Adipose tissue (tissue), 3 donors: ENCODE data around the gene HSPA12A. TPM values are rescaled to one million over a fixed set of nuclear protein-coding genes. Genes with fewer than 3 reads are reported as not detected.
"Not testable (repeated sequence)": the region's sequence is repeated elsewhere in the genome, so short reads cannot be mapped to it uniquely, and the experiment has no call there.

Source experiments
- H3K27ac ChIP-seq: one replicate; pipeline ENCODE4 v1.5.1; 2013; ENCODE audit warnings: low read depth, low read length
- WGBS, 3 donors: extraction: QIAGEN DNeasy Blood & Tissue Kit; methylation state at CpG; one replicate each; pipeline ENCODE4 v1.1.7; 2013; 5-methylcytosine and 5-hydroxymethylcytosine counted together
- polyA plus RNA-seq, 3 donors: library from polyadenylated mRNA; stranded (reverse); fragments of 200-250 nt; gene quantifications; one replicate each; pipeline ENCODE4 v1.2.3, GENCODE V29; 2013
- donor health status: healthy with polysubstance abuse.
- donor health status: Bipolar disorder and iron deficiency.
- donor health status: healthy.

Gene HSPA12A
- polyA plus RNA-seq, 3 donors = 4.8 to 30.8 (median 10.5) TPM

- H3K27ac ChIP-seq = no peak overlapping the region
- WGBS, 3 donors = 83 to 90% (median 87%) methylated on average over 6 of the region's 6 CpGs
Observed at GRCh38 chr10:116722736-116723427, 19.5 kb downstream of the HSPA12A start.

DNA sequence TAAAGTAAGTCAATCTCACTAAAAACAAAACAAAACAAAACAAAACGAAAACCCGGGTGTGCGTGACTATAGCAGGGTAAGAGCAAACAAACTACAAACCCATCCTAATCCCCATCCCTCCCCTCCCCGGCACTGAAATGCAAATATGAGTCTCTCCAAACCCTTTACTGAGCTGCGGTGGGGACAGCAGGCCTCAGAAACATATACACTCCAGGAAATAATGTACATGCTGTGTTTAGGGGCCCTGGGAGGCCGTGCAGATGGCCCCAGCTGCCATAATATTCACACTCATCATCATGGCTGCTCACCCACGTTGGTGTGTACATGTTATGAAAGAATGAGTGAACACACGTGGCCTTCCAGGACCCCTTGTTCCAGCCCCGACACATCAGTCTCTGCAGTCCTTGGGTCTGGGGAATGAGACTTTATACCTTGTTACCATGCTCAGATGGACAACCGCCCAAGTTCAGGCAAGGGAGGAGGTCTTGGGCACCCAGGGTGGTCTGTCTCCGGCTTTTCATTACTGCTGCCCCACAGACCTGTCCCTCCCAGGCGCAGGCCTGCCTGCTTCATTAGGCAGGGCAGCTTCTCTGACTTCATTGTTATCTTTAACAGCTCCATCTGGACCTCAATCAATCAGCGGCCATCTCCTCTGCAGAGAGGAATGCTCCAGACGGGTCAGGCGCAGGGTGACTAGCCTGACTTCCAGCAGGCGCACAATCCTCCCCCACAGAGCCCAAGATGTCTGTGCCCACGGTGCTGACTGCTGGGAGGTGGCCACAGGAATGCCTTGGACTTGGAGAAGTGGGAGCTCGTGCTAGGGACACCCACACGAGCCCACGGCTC lies 20.6 kb downstream of the HSPA12A start:
- WGBS, 3 donors = 65 to 75% (median 70%) methylated on average over 20 of the region's 20 CpGs
- no peak overlapping the region for H3K27ac ChIP-seq

DNA sequence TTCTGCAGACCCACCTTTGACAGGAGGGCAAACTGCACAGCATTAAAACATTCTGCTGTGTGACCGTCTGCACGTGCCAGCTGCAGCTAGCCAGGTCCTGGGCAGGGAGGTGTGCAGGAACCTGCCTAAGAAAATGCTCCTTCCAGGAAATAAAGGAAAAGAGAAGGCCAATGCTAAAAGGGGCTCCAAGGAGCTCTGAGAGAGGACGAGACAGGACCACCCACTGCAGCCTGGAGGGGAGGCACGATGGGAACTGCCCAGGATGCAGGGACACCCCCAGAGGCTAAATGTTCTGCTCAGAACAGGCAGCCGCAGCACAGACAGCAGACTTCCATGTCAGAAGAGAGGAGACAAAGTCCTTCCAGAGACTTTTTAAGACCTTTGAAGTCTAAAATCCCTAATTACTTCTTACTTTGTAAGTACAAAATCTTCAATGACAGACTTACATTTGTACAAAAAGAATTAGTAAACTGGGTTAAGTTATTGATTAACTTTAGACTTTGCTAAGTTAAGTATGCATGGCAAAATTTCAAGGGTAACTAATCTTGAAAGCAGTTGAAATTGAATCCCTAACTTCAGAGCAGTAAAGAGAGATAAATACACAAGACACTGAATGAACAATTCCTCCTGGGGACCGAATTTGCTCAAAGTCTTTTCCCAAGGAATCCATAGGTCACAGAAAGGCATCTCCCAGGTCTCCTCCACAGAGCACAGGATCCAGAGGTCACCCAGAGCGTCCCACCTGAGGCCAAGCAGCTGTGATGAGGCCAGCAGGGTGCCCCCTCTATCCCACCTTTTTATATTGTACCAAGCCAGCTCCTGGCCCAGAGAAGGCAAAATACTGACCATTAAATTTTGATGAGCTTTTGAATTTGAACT lies 21.5 kb downstream of the HSPA12A start:
- 45 to 67% (median 66%) methylated on average over 7 of the region's 7 CpGs for WGBS, 3 donors

DNA sequence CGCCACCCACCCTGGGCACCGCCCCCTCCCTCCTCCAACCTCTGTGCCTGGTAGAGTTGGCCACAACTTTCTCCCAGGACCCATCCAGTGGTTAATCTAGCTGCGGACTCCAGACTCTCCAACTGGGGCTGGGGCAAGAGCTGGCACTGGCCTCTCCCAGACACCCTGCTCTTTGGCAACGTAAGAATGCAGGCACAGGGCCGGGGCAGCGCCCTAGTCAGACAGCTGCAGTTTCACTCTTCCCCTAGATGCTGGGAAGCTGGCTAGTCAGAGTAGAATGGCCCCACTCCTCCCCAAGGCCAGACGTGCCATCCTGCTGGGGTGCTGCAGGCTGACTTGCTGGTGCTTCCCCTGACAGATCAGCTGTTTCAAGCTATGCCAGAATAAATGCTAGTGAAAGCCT lies 22.1 kb downstream of the HSPA12A start:
- H3K27ac ChIP-seq = no peak overlapping the region
- 43 to 71% (median 64%) methylated on average over 7 of the region's 7 CpGs for WGBS, 3 donors

More for the DNA sequence above, 21.5 kb downstream of the HSPA12A start:
- no peak overlapping the region for H3K27ac ChIP-seq

DNA sequence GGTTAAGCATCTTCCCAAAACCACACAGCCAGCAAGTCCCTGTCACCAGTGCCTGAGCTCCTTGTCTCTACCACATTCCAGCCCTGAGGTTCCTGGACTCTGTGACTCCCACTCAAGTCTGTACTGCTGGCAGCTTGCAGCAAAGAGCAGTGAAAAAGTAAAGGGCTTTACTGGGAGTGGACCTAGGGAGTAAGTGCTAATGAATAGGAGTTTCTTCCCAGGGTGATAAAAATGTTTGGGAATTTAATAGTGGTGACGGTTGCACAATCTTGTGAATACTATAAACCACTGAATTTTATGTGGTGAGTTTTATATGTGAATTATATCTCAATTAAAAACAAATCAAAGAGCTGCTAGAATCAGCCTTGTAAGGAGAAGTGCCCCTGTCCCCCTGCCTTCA lies 22.6 kb downstream of the HSPA12A start:
- WGBS, 3 donors = 69 to 90% (median 75%) methylated on average over 1 of the region's 1 CpG
- no peak overlapping the region for H3K27ac ChIP-seq

DNA sequence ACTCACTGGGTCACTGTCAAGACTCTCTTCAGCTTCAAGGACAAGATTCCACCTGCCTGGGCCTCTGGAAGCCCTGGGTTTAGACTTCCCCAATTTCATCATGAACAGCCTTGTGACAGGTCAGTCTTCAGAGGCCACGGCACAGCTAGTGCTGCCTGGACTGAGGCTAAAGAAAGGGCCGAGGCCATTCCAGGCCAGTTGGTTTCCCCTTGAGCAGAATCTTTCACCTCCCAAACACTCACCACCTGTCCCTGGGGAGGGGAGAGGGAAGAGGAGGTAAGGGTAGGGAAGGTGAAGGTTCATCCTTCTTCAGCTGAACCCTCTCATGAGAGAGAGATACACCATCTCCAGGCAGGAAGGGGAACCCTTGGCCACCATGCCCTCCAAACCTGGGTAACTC lies 24.3 kb downstream of the HSPA12A start:
- WGBS, 3 donors = 72 to 97% (median 90%) methylated on average over 2 of the region's 2 CpGs
- no peak overlapping the region for H3K27ac ChIP-seq

- WGBS, 3 donors = 63 to 74% (median 69%) methylated on average over 4 of the region's 4 CpGs
- H3K27ac ChIP-seq = no peak overlapping the region
Observed at GRCh38 chr10:116716381-116716780, 26.0 kb downstream of the HSPA12A start.

GRCh38 chr10:116715839-116716377 lies 26.5 kb downstream of the HSPA12A start:
- WGBS, 3 donors = 92 to 98% (median 92%) methylated on average over 4 of the region's 4 CpGs
- no peak overlapping the region for H3K27ac ChIP-seq

DNA sequence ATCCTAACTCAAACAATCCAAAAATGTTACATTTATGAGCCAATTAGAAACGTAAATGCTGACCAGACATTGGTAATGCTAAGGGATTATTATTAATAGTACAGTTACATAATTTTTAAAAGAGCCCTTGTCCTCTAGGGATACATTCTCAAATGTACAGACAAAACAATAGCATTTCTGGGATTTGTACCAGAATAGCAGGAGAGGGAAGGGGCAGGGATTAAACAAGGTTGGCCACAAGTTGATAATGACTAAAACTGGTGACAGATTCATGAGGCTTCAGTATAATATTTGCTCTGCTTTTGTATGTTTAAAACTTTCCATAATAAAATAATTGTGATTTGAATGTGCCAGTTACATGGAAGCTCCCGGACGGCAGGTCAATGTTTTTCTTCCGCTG lies 27.0 kb downstream of the HSPA12A start:
- no peak overlapping the region for H3K27ac ChIP-seq
- 79 to 91% (median 80%) methylated on average over 4 of the region's 4 CpGs for WGBS, 3 donors

DNA sequence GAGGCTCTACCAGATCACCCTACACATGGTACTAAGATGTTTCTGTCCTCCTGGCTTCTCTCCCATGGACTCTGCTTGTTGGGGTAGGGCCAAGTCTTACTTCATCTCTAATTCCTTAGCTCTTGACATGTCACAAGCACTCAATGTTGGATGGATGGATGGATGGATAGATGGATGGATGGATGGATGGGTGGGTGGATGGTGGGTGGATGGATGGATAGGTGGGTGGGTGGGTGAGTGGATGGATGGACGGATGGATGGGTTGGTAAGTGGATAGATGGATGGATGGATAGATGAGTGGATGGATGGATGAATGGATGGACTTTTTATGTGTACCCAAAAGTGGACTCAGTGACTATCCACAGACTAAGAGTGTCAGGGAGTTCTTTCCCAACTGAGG lies 28.5 kb downstream of the HSPA12A start:
- no peak overlapping the region for H3K27ac ChIP-seq
- 33 to 74% (median 54%) methylated on average over 1 of the region's 1 CpG for WGBS, 3 donors

- H3K27ac ChIP-seq = no peak overlapping the region
Observed at GRCh38 chr10:116712989-116713543, 29.3 kb downstream of the HSPA12A start.

GRCh38 chr10:116712519-116712918 lies 29.8 kb downstream of the HSPA12A start:
- H3K27ac ChIP-seq = no peak overlapping the region
- WGBS, 3 donors = 51 to 72% (median 69%) methylated on average over 3 of the region's 3 CpGs

More at GRCh38 chr10:116712989-116713543, 29.3 kb downstream of the HSPA12A start:
- WGBS, 3 donors = 71 to 87% (median 82%) methylated on average over 2 of the region's 2 CpGs

DNA sequence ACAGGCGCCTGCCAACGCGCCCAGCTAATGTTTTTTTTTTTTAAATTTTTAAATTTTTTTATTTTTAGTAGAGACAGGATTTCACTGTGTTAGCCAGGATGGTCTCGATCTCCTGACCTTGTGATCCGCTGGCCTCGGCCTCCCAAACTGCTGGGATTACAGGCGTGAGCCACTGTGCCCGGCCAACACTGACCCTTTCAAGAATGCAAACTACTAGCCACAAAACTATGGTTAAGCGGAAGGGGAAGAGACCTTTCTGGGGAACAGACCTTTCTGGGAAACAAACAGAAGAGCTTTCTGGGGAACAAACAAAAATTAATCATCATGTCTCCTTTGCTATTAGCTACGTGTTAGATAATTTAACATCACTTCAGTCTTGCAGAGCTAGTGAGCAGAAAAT lies 30.6 kb downstream of the HSPA12A start:
- not testable (repeated sequence) for H3K27ac ChIP-seq
- 87 to 91% (median 87%) methylated on average over 10 of the region's 10 CpGs for WGBS, 3 donors

DNA sequence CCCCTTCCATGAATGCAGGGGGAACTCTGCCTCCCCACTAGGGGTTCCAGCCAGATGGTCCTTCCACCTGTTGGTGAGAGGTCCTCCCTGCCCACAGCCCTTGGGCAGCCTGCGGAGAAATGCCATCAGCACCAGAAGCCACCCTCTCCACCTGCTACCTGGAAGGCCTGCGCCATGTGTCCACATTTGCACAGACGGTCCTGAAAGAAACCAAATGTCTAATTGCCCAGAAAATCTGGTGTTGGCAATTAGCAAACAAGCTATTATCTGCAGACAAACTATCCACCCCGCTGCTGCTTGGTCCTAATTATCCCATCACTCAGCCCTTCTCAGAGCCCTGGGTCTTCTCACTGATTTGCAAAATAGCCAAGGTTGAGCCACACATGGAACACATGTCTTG lies 32.3 kb downstream of the HSPA12A start:
- H3K27ac ChIP-seq = no peak overlapping the region
- WGBS, 3 donors = 89 to 94% (median 89%) methylated on average over 4 of the region's 4 CpGs

- WGBS, 3 donors = 83 to 88% (median 88%) methylated on average over 4 of the region's 4 CpGs
- H3K27ac ChIP-seq = no peak overlapping the region
Observed at GRCh38 chr10:116708877-116709276, 33.5 kb downstream of the HSPA12A start.

DNA sequence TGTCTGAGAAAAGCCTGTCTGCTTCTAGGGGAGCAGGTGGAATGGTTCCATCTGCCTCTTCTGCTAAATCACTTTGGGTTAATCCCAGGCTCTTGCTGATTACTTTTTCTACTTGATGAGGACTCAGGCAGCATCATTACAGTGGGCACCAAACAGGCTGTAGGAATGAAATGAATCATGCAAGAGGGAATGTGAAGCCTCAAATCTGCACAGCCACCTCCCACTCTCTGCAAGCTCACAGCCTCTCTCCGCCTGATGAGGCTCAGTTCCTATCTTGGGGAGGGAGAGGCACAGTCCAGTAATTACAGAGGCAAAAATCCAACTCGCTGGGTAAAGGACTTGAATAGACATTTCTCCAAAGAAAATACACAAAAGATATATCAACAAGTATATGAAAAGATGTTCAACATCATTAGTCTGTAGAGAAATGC lies 34.0 kb downstream of the HSPA12A start:
- no peak overlapping the region for H3K27ac ChIP-seq
- 51 to 79% (median 52%) methylated on average over 2 of the region's 2 CpGs for WGBS, 3 donors

GRCh38 chr10:116707981-116708380 lies 34.4 kb downstream of the HSPA12A start:
- no peak overlapping the region for H3K27ac ChIP-seq
- WGBS, 3 donors = 59 to 78% (median 60%) methylated on average over 14 of the region's 14 CpGs

DNA sequence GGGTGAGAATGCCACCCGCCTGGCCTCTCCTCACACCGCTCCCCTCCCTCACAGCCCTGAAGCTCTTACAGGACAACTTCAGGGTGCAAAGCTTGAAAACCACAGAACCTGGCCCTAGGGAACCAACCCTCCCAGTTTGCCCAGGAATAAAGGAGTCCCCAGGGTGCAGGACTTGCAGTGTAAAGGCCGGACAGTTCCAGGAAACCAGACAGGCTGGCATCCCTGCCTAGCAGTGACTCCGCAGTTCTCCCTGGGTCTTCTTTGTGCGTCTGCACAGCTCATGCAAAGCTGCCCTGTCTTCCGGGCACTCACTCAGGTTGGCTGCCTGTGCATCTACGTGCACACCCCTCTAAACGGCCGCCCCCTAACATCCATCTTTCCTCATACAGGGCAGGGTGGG lies 36.1 kb downstream of the HSPA12A start:
- no peak overlapping the region for H3K27ac ChIP-seq
- 76 to 84% (median 77%) methylated on average over 9 of the region's 9 CpGs for WGBS, 3 donors
